GM19324 (cell line): ENCODE data around the gene DGCR6.
"Not testable (repeated sequence)": the region's sequence is repeated elsewhere in the genome, so short reads cannot be mapped to it uniquely, and the experiment has no call there.

ENCODE experiments used
- ATAC-seq: cut with Tn5 transposase; IDR thresholded peaks from one replicate; pipeline ENCODE4 v1.9.1; 2021; ENCODE audit warnings: mild to moderate bottlenecking, moderate library complexity; ENCODE audit not compliant: unreplicated experiment, low FRiP score

DGCR6 gene

GRCh38 chr22:18959266-18959665 lies 53.1 kb downstream of the DGCR6 start:
- not testable (repeated sequence) for ATAC-seq

- ATAC-seq: not testable (repeated sequence)
Observed at GRCh38 chr22:18959741-18960140, 53.6 kb downstream of the DGCR6 start.

- ATAC-seq: not testable (repeated sequence)
Observed at GRCh38 chr22:18960166-18960820, 54.2 kb downstream of the DGCR6 start.

- not testable (repeated sequence) for ATAC-seq
Observed at GRCh38 chr22:18961201-18961600, 55.1 kb downstream of the DGCR6 start.
